ENCODE results near the gene ARID5B. TPM values are rescaled to one million over a fixed set of nuclear protein-coding genes. Genes with fewer than 3 reads are reported as not detected.

Gene ARID5B
- total RNA-seq, 1 donor from 2014 or later = 76.8 TPM

DNA sequence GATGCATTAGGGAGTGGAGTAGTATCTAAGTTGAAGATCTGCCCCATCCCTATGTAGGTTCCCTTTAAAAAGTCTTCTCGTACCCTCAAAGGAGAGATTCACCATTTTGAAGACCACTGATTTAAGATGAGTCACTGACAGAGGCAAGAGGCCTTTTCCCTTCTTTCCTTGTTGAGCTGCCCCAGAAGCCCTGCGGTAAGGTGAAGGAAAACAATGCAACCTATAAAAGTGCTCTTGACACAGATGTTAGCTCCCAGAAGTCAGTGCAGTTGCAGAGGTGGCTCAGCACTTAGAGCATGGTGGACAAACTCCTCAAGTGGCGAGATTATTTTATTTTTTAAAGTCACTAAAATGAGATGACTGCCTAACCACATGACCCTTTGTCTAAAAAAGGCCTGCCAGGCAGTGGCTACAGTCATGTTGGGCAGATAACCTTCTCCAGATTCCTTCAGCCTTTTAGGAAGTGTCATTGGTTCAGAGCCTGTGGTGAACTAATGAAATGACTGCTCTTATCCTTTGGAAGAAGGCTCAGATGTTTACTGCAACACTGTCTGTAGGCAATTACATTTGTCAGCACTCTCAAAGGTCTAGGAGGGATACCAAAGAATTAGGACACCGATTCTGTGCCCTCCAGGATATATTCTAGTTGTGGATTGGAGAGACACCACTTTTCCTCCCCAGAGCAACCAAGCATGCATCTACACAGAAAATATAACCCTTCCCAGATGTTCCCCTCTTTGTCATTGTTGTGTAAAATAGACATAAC, 88.7 kb downstream of the ARID5B start:
- Mint-ChIP-seq H3K27ac (peak overlapping the region; percentile 83), H3K27me3 (no peaks in the 10 kb centered on the region), H3K36me3 (ENCODE audit: low read depth) (peaks cover 44% of the 10 kb centered on the region), H3K4me1 (peaks cover 92% of the 10 kb centered on the region), H3K9me3 (no peaks in the 10 kb centered on the region), H3K4me3 (no peak overlapping the region)
- no peak for ATAC-seq (ENCODE audit: low read depth)
- intact Hi-C loops (cut with micrococcal nuclease) = loop anchor here (2.0 kb wide), 1 partner anchor 255 kb away; no protein-coding TSS in a partner anchor
- CTCF ChIA-PET = no interaction called here
- no peak for DNase-seq
- no peak for TF ChIP-seq CTCF (IDR thresholded peaks at IDR 0.05)
- POLR2A ChIA-PET = interaction anchor here (1.1 to 10.9 kb wide), 9 partner anchors 9 to 90 kb away, joined by 3 to 270 read pairs (median 49); partner anchors contain the start of gene ARID5B

DNA sequence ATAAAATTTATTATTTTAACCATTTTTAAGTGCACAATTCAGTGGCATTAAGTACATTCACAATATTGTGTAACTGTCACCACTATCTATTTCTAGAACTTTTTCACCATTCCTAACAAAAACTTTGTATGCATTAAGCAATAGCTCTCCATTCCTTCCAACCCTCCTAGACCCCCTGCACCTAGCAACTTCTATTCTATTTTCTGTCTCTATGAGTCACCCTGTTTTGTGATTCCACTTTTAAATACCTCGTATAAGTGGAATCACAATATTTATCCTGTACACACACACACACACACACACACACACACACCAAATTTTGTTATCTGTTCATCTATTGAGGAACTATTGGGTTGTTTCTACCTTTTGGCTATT, 89.2 kb downstream of the ARID5B start:
- CTCF ChIA-PET = no interaction called here
- Mint-ChIP-seq H3K4me3 (peak overlapping the region; percentile 4), H3K27me3 (no peaks in the 10 kb centered on the region), H3K36me3 (ENCODE audit: low read depth) (peaks cover 42% of the 10 kb centered on the region), H3K9me3 (no peaks in the 10 kb centered on the region), H3K27ac (peak overlapping the region; percentile 83), H3K4me1 (peaks cover 92% of the 10 kb centered on the region)
- intact Hi-C loops (cut with micrococcal nuclease) = no loop called here
- POLR2A ChIA-PET = interaction anchor here (1.2 to 10.9 kb wide), 4 partner anchors 9 to 89 kb away, joined by 5 to 270 read pairs (median 62); partner anchors contain the start of gene ARID5B
- TF ChIP-seq CTCF (IDR thresholded peaks at IDR 0.05) = no peak
- DNase-seq (no peak), ATAC-seq (ENCODE audit: low read depth) (no peak)

DNA sequence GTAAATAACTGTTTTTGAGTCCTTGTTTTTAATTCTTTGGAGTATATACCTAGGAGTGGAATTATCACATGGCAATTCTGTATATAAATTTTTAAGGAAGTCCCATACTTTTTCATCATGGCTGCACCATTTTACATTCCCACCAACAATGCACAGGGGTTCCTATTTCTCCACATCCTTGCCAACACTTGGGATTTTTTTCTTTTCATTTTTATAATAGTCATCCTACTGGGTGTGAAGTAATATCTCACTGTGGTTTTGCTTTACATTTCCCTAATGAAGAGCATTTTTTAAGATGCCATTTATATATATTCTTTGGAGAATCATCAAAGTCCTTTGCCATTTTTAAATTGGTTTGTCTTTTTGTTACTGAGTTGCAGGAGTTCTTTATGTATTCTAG, 89.7 kb downstream of the ARID5B start:
- peak overlapping the region; percentile 89 for H3K27ac Mint-ChIP-seq
- intact Hi-C loops (cut with micrococcal nuclease) = no loop called here
- peaks cover 42% of the 10 kb centered on the region for H3K36me3 Mint-ChIP-seq (ENCODE audit: low read depth)
- no peaks in the 10 kb centered on the region for H3K9me3 Mint-ChIP-seq
- H3K27me3 Mint-ChIP-seq = no peaks in the 10 kb centered on the region
- DNase-seq (no peak), ATAC-seq (ENCODE audit: low read depth) (no peak)
- no peak overlapping the region for H3K4me3 Mint-ChIP-seq
- POLR2A ChIA-PET = interaction anchor here (0.7 to 4.0 kb wide), 8 partner anchors 9 to 94 kb away, joined by 5 to 151 read pairs (median 20); partner anchors contain the start of gene ARID5B
- no peak for TF ChIP-seq CTCF (IDR thresholded peaks at IDR 0.05)
- CTCF ChIA-PET = no interaction called here
- H3K4me1 Mint-ChIP-seq = peaks cover 91% of the 10 kb centered on the region

DNA sequence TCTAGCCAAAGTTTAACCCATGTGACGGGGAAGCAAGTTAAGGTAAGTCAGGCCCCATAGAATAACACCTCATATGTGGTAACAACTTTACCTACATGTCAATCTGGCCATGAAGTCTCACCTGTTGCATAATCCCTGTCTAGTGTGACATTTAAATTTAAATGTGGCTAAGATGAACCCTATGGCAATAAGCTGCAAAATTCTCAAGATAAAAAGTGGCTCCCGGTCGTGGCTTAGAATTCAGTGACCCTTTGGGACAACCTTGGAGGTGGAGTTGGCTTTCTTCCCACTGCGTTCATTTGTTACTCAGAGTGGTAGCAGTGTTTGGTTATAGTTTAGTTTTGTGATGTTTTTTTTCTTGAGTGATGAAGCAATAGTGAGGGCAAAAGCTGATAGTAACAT, 90.6 kb downstream of the ARID5B start:
- ChIA-PET POLR2A (interaction anchor here (0.7 to 4.0 kb wide), 21 partner anchors 10 to 252 kb away, joined by 3 to 151 read pairs (median 10); partner anchors contain the start of gene ARID5B), CTCF (interaction anchor here (0.8 to 2.6 kb wide), 5 partner anchors 16 to 89 kb away, joined by 3 to 18 read pairs (median 6); no protein-coding TSS in a partner anchor)
- TF ChIP-seq CTCF (IDR thresholded peaks at IDR 0.05) = no peak
- Mint-ChIP-seq H3K9me3 (no peaks in the 10 kb centered on the region), H3K27me3 (no peaks in the 10 kb centered on the region), H3K4me3 (peak overlapping the region; percentile 62), H3K36me3 (ENCODE audit: low read depth) (peaks cover 40% of the 10 kb centered on the region), H3K27ac (peak overlapping the region; percentile 89), H3K4me1 (peaks cover 90% of the 10 kb centered on the region)
- no peak for DNase-seq
- intact Hi-C loops (cut with micrococcal nuclease) = loop anchor here (1.0 kb wide), 3 partner anchors 8 to 89 kb away; no protein-coding TSS in a partner anchor
- ATAC-seq (ENCODE audit: low read depth) = no peak

Data from activated B cell treated with CpG ODN at 0.5 μM for 24 hours (primary cell).